DMS79 treated with DMSO at 0.1 percent for 48 hours (cell line): ENCODE measurements around the gene ABHD2.

Experiments
- DNase-seq: peaks from one replicate; lab custom pipeline; 2025; lab: John Stamatoyannopoulos, UW

The ABHD2 gene

DNA sequence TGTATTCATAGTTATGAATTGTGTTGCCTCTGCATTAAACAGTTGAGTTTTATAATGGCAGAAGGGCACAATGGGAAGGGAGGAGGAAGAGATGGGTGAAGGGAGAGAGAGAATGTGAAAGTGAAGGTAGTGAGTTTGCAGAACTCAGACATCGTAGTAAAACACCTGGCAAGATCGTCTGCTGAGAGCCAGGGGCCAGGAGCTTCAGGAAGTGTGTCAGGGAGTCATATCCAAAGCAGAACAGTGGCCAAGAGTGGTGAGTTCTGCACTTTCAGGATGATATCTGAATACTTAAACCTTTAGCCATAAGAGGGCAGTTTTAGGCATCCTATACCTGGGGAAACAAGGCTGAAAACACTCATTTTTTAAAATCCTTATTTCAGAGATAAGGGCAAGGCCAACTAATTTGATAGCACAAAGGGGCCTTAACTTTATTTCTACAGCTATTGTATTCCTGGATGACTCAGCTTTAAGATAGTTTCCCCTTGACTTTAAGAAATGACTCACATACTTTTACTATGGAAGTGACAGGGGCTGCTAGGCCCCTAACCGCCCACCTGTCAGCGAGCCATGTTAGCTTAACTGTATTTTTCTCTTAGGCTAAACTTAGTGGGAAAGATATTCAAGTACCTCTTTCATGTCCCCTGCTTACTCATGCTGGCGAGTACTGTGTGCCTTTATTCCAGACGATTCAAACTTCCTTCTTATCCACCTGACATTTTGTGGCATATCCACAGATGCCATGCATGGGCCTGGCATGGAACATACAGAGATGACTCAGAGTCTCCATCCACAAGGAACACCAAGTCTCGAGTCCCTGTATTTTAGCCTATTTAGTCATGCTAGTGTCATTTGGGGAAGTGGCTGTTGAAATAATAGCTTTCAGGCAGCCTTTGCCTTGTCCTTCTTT lies 79.3 kb downstream of the ABHD2 start:
- no peak for DNase-seq

DNA sequence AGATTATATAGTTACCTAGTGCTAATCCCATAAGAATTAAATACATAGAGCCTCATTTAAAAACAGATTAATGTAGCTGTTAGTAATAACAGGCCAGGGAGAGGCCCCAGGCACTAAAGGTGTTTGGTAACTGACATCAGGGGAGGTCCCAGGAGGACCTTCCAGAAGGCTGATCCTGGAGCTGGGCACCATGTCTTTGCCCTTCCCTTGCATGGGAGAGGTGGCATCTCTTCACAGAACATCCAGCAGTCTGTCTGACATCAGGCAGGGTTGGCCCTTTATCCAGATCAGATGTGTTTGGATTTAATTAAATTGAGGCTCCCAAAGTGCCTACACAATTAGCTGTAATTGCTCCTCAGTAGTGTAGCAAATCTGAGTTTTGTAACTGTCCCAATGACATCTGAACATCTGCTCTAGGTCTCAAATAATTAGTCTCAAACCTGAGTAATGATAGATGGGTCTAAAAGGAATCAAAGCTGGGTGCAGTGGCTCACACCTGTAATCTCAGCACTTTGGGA lies 80.1 kb downstream of the ABHD2 start:
- no peak for DNase-seq

GRCh38 chr15:89170364-89170763 lies 82.1 kb downstream of the ABHD2 start:
- DNase-seq, result no peak

GRCh38 chr15:89171136-89172072 lies 83.1 kb downstream of the ABHD2 start:
- DNase-seq, result no peak

- DNase-seq, result no peak
Measured at GRCh38 chr15:89172921-89173320, 84.7 kb downstream of the ABHD2 start.

DNA sequence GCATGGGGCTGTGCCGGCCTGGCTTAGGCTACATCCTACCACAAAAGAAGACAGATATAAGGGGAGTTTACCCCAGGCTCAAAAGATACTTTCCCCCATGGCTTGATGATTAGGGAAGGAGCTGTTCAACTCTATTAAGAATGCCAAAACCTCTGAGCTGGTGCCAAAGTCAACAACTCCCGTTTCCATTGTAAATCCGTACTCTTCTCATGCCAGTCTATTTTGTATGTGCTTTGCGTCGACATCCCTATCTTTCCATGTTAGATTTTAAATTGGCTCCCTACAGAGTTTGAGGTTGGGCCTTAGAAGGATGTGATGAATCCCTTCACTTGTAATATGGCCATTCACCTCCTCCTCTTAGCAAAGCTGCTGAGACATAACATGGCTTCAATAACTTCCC lies 86.2 kb downstream of the ABHD2 start:
- peak; percentile 30 for DNase-seq

GRCh38 chr15:89175617-89176191 lies 87.4 kb downstream of the ABHD2 start:
- DNase-seq, result no peak

DNA sequence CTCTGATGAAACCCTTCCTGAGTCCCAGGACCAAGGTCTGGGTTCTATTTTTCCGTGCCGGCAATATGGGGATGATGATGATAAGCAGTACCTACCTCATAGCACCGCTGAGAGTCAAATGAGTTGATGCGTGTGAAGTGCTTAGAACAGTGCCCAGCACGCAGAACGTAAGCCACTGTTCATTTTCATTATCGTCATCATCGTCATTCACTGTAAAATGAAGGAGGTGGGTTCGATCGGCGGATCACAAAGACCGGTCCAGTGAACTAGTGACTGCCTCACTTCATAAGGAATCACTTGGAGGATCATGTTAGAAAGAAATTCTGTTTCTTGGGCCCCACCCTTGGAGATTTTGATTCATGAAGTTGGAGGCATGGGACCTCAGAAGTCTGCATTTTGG lies 88.9 kb downstream of the ABHD2 start:
- no peak for DNase-seq

GRCh38 chr15:89177633-89178306 lies 89.5 kb downstream of the ABHD2 start:
- peak; percentile 43 for DNase-seq

- no peak for DNase-seq
Measured at GRCh38 chr15:89178307-89178977, 90.2 kb downstream of the ABHD2 start.

DNA sequence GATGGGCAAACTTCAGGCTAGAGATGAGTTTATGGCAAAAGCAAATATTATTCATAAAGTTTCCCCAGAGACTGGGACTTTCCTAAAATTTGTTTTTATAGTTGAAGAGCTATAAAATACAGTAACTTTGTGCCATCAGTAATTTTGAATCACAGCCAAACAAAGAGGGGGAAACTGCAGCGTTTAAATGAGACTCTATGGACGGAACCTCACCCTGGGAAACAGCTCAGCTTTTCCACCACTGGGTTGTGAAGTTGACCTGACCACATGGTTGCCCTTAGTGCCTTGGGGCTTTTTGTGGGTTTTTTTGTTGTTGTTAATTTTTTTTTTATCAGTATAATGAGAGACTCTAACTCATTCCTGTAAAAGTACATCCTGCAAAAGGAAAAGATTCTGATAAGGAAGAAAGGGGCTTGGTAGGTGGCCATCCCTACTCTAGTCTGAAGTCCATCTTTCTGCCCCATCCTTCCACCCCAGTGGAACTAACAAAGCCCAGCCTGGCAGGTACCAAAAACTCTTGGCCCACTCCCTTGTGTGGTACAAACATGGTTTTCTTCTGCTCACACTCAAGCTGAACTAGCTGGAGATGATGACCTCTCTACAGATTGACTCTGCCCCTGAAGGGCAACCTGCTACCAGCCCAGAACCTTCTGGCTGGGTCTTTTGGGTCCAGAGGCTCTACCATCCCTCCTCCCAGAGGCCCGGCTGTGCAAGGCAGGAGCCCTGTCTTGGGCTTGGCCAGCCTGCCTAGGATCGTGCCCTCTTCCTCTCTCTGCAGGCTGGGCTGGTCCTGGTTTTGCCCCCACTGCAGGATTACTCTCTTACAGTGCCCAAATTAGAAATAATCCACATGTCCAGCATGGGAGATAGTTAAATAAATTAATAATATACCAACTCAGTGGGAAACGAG lies 92.0 kb downstream of the ABHD2 start:
- no peak for DNase-seq

- no peak for DNase-seq
Measured at GRCh38 chr15:89184357-89184756, 96.1 kb downstream of the ABHD2 start.

GRCh38 chr15:89184886-89185526 lies 96.8 kb downstream of the ABHD2 start:
- no peak for DNase-seq

DNA sequence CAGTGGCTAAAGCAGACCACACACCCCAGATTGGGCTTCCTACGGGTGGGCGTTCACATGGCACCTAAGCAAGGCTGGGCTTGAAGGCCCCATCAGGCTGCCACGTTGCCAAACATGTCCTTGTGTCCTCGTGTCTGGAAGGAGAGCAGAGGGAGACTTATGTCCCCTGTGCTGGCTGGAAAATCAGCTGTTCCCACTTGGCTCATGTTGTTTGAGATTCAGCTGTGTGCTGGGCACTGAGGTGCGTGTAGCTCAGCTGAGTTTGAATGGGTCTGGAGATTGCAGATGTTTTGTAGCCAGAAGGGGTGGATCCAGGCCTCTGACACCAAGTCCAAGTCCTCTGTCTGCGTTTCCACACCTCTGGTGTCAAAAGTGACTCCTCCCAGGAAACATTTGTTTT lies 98.5 kb downstream of the ABHD2 start:
- DNase-seq, result no peak

GRCh38 chr15:89187301-89187985 lies 99.2 kb downstream of the ABHD2 start:
- DNase-seq, result peak; percentile 49

- DNase-seq, result peak; percentile 6
Measured at GRCh38 chr15:89187986-89188514, 99.8 kb downstream of the ABHD2 start.

DNA sequence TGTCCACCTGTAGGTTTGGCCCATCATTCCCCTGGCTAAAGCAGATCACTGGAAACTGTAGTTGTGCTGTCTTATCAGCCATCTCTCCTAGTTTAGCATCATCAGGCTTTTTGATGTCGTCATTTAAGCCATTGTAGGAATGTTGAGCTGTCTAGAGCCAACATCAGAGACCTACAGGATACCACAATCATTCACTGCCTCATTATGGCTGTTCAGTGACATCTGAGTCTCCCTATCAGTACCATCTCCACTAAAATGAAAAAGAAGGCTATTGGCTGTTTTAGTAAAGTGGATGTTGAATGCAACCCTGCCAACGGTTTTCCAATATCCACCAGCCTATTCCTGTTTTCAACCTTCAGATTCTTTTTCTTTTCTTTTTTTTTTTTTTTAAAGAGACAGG lies 103.9 kb downstream of the ABHD2 start:
- DNase-seq, result no peak

DNA sequence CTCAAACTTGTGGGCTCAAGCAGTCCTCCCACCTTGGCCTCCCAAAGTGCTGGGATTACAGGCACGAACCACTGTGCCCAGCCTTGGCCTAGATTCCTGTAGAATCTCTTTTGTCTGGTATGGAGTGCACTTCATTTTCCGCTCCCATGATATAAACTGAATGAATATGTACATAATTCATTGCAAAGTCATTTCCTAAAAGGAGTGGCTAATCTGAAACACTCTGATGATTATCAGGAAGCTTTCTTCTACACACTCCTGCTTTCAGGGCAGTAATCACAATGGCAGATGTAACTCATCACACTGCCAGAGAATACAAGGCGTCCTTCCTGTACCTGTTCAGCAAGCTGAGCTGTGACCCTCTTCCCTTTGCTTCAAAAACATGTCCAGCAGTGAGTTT lies 104.5 kb downstream of the ABHD2 start:
- DNase-seq, result no peak

- no peak for DNase-seq
Measured at GRCh38 chr15:89194608-89195007, 106.4 kb downstream of the ABHD2 start.
